Body of pancreas (tissue), 4 donors: ENCODE results near the gene NKD2.
"Not testable (repeated sequence)": the region's sequence is repeated elsewhere in the genome, so short reads cannot be mapped to it uniquely, and the experiment has no call there.

Experiments used
- POLR2A ChIP-seq, 3 donors: fragments of 450-650 bp; IDR thresholded peaks; one replicate each; pipeline ENCODE4 v1.6.1; 2016; ENCODE audit warnings: antibody characterized with exemption in 3 of 3, mild to moderate bottlenecking in 2 of 3
- TF ChIP-seq, protein P1 (sequence below), 7 experiments: fragments of 450-650 bp in 4 of 7; fragments of 200-600 bp in 3 of 7; sonication (generic) in 3 of 7; IDR thresholded peaks; one replicate each; pipeline ENCODE4 v1.5.1; 2016 to 2019; ENCODE audit warnings: antibody characterized with exemption in 7 of 7

DNA sequence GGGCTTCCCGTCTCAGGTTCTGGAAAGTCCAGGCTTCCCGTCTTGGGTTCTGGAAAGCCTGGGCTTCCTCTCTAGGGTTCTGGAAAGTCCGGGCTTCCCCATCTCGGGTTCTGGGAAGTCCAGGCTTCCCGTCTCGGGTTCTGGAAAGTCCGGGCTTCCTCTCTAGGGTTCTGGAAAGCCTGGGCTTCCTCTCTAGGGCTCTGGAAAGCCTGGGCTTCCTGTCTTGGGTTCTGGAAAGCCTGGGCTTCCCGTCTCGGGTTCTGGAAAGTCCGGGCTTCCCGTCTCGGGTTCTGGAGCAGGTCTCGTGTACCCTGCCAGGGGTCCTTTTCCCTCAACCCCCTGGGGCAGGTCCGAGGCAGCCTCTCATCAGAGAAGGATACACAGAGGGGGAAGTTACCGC, 74.4 kb downstream of the NKD2 start:
- TF ChIP-seq, protein P1, sequence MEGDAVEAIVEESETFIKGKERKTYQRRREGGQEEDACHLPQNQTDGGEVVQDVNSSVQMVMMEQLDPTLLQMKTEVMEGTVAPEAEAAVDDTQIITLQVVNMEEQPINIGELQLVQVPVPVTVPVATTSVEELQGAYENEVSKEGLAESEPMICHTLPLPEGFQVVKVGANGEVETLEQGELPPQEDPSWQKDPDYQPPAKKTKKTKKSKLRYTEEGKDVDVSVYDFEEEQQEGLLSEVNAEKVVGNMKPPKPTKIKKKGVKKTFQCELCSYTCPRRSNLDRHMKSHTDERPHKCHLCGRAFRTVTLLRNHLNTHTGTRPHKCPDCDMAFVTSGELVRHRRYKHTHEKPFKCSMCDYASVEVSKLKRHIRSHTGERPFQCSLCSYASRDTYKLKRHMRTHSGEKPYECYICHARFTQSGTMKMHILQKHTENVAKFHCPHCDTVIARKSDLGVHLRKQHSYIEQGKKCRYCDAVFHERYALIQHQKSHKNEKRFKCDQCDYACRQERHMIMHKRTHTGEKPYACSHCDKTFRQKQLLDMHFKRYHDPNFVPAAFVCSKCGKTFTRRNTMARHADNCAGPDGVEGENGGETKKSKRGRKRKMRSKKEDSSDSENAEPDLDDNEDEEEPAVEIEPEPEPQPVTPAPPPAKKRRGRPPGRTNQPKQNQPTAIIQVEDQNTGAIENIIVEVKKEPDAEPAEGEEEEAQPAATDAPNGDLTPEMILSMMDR (IDR thresholded peaks at IDR 0.05): not testable (repeated sequence)
- not testable (repeated sequence) for TF ChIP-seq POLR2A (IDR thresholded peaks at IDR 0.05)
